OCI-LY3 (cell line): ENCODE results near the gene PAXIP1.
"Not testable (repeated sequence)": the region's sequence is repeated elsewhere in the genome, so short reads cannot be mapped to it uniquely, and the experiment has no call there.

Experiments
- CTCF ChIP-seq: fragments of 200-600, 300-600 bp; sonication (generic); IDR thresholded peaks from 2 replicates; pipeline ENCODE4 v1.5.1; 2014; ENCODE audit warnings: antibody characterized with exemption, low read length, low read depth
- EZH2phosphoT487 ChIP-seq: fragments of 200-600 bp; shearing (Covaris generic); IDR thresholded peaks from 2 replicates; pipeline ENCODE4 v1.6.1; 2018; ENCODE audit warnings: antibody characterized with exemption, mixed run types, low read depth

GRCh38 chr7:154934353-154934952 is 68.5 kb downstream of the PAXIP1 start:
- not testable (repeated sequence) for TF ChIP-seq CTCF, EZH2phosphoT487
